H9 (cell line): ENCODE data around the gene HS6ST1. TPM values are rescaled to one million over a fixed set of nuclear protein-coding genes. Genes with fewer than 3 reads are reported as not detected.

Source experiments
- DNase-seq: peaks from one replicate; pipeline ENCODE4 v3.0.0-alpha.2; 2017
- H2AFZ ChIP-seq: one replicate; pipeline ENCODE4 v1.6.1; 2013; ENCODE audit warnings: mild to moderate bottlenecking, low read length, control low read depth, moderate library complexity
- H2AK5ac ChIP-seq: 2 replicates; pipeline ENCODE4 v1.6.1; 2013; ENCODE audit warnings: low read length, control low read depth, mixed read lengths; ENCODE audit not compliant: insufficient read length
- H2BK120ac ChIP-seq: one replicate; pipeline ENCODE4 v1.6.1; 2013; ENCODE audit warnings: low read depth, mild to moderate bottlenecking, low read length, control low read depth, inconsistent platforms; ENCODE audit not compliant: poor library complexity, severe bottlenecking
- H2BK12ac ChIP-seq: 2 replicates; pipeline ENCODE4 v1.6.1; 2013; ENCODE audit warnings: low read length, control low read depth, mixed read lengths, low read depth; ENCODE audit not compliant: insufficient read length
- H2BK15ac ChIP-seq: 2 replicates; pipeline ENCODE4 v1.6.1; 2013; ENCODE audit warnings: low read depth, low read length, control low read depth
- H2BK20ac ChIP-seq: one replicate; pipeline ENCODE4 v1.6.1; 2013; ENCODE audit warnings: low read depth, mild to moderate bottlenecking, low read length, control low read depth, inconsistent platforms; ENCODE audit not compliant: poor library complexity, severe bottlenecking
- H2BK5ac ChIP-seq: 2 replicates; pipeline ENCODE4 v1.6.1; 2013; ENCODE audit warnings: low read length, control low read depth, mixed read lengths; ENCODE audit not compliant: insufficient read length
- H3K14ac ChIP-seq: 2 replicates; pipeline ENCODE4 v1.6.1; 2013; ENCODE audit warnings: low read length, control low read depth; ENCODE audit not compliant: insufficient read depth
- H3K18ac ChIP-seq: 2 replicates; pipeline ENCODE4 v1.6.1; 2013; ENCODE audit warnings: low read depth, mild to moderate bottlenecking, mixed read lengths, low read length, control low read depth; ENCODE audit not compliant: insufficient read length
- H3K23ac ChIP-seq: 2 replicates; pipeline ENCODE4 v1.6.1; 2013; ENCODE audit warnings: low read length, control low read depth, mixed read lengths, low read depth; ENCODE audit not compliant: insufficient read length
- H3K23me2 ChIP-seq: 2 replicates; pipeline ENCODE4 v1.6.1; 2013; ENCODE audit warnings: low read depth, mild to moderate bottlenecking, mixed read lengths, low read length, control low read depth; ENCODE audit not compliant: insufficient read length, poor library complexity, severe bottlenecking
- H3K27ac ChIP-seq: 2 replicates; pipeline ENCODE4 v1.5.1; 2013; ENCODE audit warnings: low read length, control low read depth, mixed read lengths, low read depth; ENCODE audit not compliant: insufficient read length
- H3K27me3 ChIP-seq: 2 replicates; pipeline ENCODE4 v1.6.1; 2013; ENCODE audit warnings: low read length, control low read depth, inconsistent platforms; ENCODE audit not compliant: insufficient read depth
- H3K4ac ChIP-seq: 2 replicates; pipeline ENCODE4 v1.6.1; 2013; ENCODE audit warnings: low read depth, mild to moderate bottlenecking, control low read depth, inconsistent platforms, low read length, moderate library complexity
- H3K4me1 ChIP-seq: 2 replicates; pipeline ENCODE4 v1.6.1; 2013; ENCODE audit warnings: low read length, control low read depth, inconsistent platforms; ENCODE audit not compliant: insufficient read depth
- H3K4me2 ChIP-seq: 2 replicates; pipeline ENCODE4 v1.6.1; 2013; ENCODE audit warnings: low read length, control low read depth, mixed read lengths; ENCODE audit not compliant: insufficient read length, insufficient read depth
- H3K56ac ChIP-seq: 2 replicates; pipeline ENCODE4 v1.6.1; 2013; ENCODE audit warnings: low read depth, mild to moderate bottlenecking, mixed read lengths, low read length, control low read depth; ENCODE audit not compliant: insufficient read length
- H3K79me1 ChIP-seq: 2 replicates; pipeline ENCODE4 v1.6.1; 2013; ENCODE audit warnings: low read depth, mild to moderate bottlenecking, moderate library complexity, low read length, control low read depth, inconsistent platforms; ENCODE audit not compliant: insufficient read depth, poor library complexity, severe bottlenecking
- H3K79me2 ChIP-seq: 2 replicates; pipeline ENCODE4 v1.6.1; 2013; ENCODE audit warnings: low read length, control low read depth, inconsistent platforms; ENCODE audit not compliant: insufficient read depth
- H3K9ac ChIP-seq: 2 replicates; pipeline ENCODE4 v1.6.1; 2013; ENCODE audit warnings: low read length, control low read depth, mixed read lengths; ENCODE audit not compliant: insufficient read length; ENCODE audit errors: extremely low read depth
- H3K9me3 ChIP-seq: one replicate; pipeline ENCODE4 v1.6.1; 2013; ENCODE audit warnings: low read depth, low read length, inconsistent platforms; ENCODE audit not compliant: control insufficient read depth
- H3T11ph ChIP-seq: one replicate; pipeline ENCODE4 v1.6.1; 2013; ENCODE audit warnings: mild to moderate bottlenecking, low read length, control low read depth, inconsistent platforms
- H4K20me1 ChIP-seq: one replicate; pipeline ENCODE4 v1.6.1; 2013; ENCODE audit not compliant: control insufficient read depth, insufficient read length, insufficient read depth
- H4K5ac ChIP-seq: 2 replicates; pipeline ENCODE4 v1.6.1; 2013; ENCODE audit warnings: low read depth, mild to moderate bottlenecking, mixed read lengths, low read length, control low read depth; ENCODE audit not compliant: insufficient read length
- H4K8ac ChIP-seq: replicated peaks from 2 replicates; pipeline ENCODE4 v1.6.1; 2013; ENCODE audit warnings: low read length, control low read depth, mixed read lengths, low read depth; ENCODE audit not compliant: insufficient read length
- H4K91ac ChIP-seq: 2 replicates; pipeline ENCODE4 v1.6.1; 2013; ENCODE audit warnings: low read depth, mild to moderate bottlenecking, moderate library complexity, mixed read lengths, low read length, control low read depth; ENCODE audit not compliant: insufficient read length
- H3K27ac Mint-ChIP-seq, 3 experiments: 2 replicates in 2 of 3; 3 replicates in 1 of 3; pipeline ENCODE4 v1.8.0; 2020 to 2021; ENCODE audit warnings: mixed read lengths in 3 of 3, mild to moderate bottlenecking in 1 of 3, moderate library complexity in 1 of 3
- H3K27me3 Mint-ChIP-seq: 2 replicates; pipeline ENCODE4 v1.8.0; 2021; ENCODE audit warnings: low read depth, mild to moderate bottlenecking, moderate library complexity, mixed read lengths
- H3K36me3 Mint-ChIP-seq, 3 experiments: 2 replicates in 2 of 3; 3 replicates in 1 of 3; pipeline ENCODE4 v1.8.0; 2020 to 2021; ENCODE audit warnings: low read depth in 3 of 3, mixed read lengths in 3 of 3; ENCODE audit not compliant: insufficient read depth in 1 of 3
- H3K4me1 Mint-ChIP-seq, 2 experiments: 2 replicates each; pipeline ENCODE4 v1.8.0; 2020; ENCODE audit warnings: mixed read lengths in 2 of 2
- H3K4me3 Mint-ChIP-seq, 2 experiments: 2 replicates in 1 of 2; 3 replicates in 1 of 2; pipeline ENCODE4 v1.8.0; 2020 to 2021; ENCODE audit warnings: mild to moderate bottlenecking in 2 of 2, mixed read lengths in 2 of 2, moderate library complexity in 1 of 2
- H3K9me3 Mint-ChIP-seq, 2 experiments: 2 replicates in 1 of 2; 3 replicates in 1 of 2; pipeline ENCODE4 v1.8.0; 2020; ENCODE audit warnings: mild to moderate bottlenecking in 2 of 2, mixed read lengths in 2 of 2, moderate library complexity in 1 of 2
- CTCF ChIP-seq: fragments of 200-600 bp; sonication (generic); conservative IDR thresholded peaks from 3 replicates; pipeline ENCODE4 v1.8.0; 2021; ENCODE audit warnings: antibody characterized with exemption, mild to moderate bottlenecking
- WGBS: extraction: QIAGEN DNeasy Blood & Tissue Kit; methylation state at CpG from one replicate; pipeline ENCODE4 v1.1.7; 2013; ENCODE audit warnings: missing lambda C conversion rate, low lambda C conversion rate, mixed read lengths; ENCODE audit not compliant: insufficient read length; ENCODE audit errors: extremely low coverage; 5-methylcytosine and 5-hydroxymethylcytosine counted together
- total RNA-seq: library from RNA; stranded (reverse); gene quantifications from 2 replicates; pipeline ENCODE4 v1.2.1, GENCODE V29; 2021

The HS6ST1 gene
- total RNA-seq, 1 experiment from 2014 or later, result 60.2 TPM

GRCh38 chr2:128303911-128304310 is 14.8 kb downstream of the HS6ST1 start:
- H3K23me2 ChIP-seq, result no peaks in the 10 kb centered on the region
- H3K36me3 Mint-ChIP-seq, result peaks cover 1 to 15% (median 7%) of the 10 kb centered on the region in 3 experiments; a peak in 5 of 7 replicates
- no peak overlapping the region for H2AFZ ChIP-seq
- H3K23ac ChIP-seq, result no peak overlapping the region
- H3K79me1 ChIP-seq, result peaks cover 16% of the 10 kb centered on the region
- H3T11ph ChIP-seq, result no peak overlapping the region
- H4K91ac ChIP-seq, result no peak overlapping the region
- no peak overlapping the region for H2BK20ac ChIP-seq
- H3K4ac ChIP-seq, result no peak overlapping the region
- no peak overlapping the region for H3K4me2 ChIP-seq
- no peaks in the 10 kb centered on the region for H3K9me3 ChIP-seq
- H2BK5ac ChIP-seq, result no peak overlapping the region
- H2BK12ac ChIP-seq, result no peak overlapping the region
- H4K8ac ChIP-seq, result no peak overlapping the region
- no peak overlapping the region for H3K27ac Mint-ChIP-seq
- H2BK15ac ChIP-seq, result no peak overlapping the region
- no peak overlapping the region for H3K18ac ChIP-seq
- no peak overlapping the region for H3K4me3 Mint-ChIP-seq
- H2AK5ac ChIP-seq, result no peak overlapping the region
- DNase-seq, result no peak
- H3K4me1 ChIP-seq, result peaks cover 4% of the 10 kb centered on the region; the same call in 1 of the 2 replicates
- H3K27me3 ChIP-seq, result no peaks in the 10 kb centered on the region
- TF ChIP-seq CTCF, result no peak
- H3K9me3 Mint-ChIP-seq, result no peaks in the 10 kb centered on the region
- H3K4me1 Mint-ChIP-seq, result peaks cover 49 to 72% of the 10 kb centered on the region in 2 experiments
- H3K14ac ChIP-seq, result no peak overlapping the region
- H2BK120ac ChIP-seq, result no peak overlapping the region
- H3K56ac ChIP-seq, result no peak overlapping the region
- no peak overlapping the region for H4K5ac ChIP-seq
- peaks cover 63% of the 10 kb centered on the region; the same call in 1 of the 2 replicates for H3K79me2 ChIP-seq
- no peak overlapping the region for H3K27ac ChIP-seq
- peaks cover 7% of the 10 kb centered on the region for H4K20me1 ChIP-seq
- H3K9ac ChIP-seq, result no peak overlapping the region
- no CpG with 5 or more reads among the region's 8 CpGs for whole genome bisulfite sequencing
- H3K27me3 Mint-ChIP-seq, result no peaks in the 10 kb centered on the region
